Fibroblast of lung (primary cell): ENCODE data around the gene TMEM163.

Experiments used
- EZH2 ChIP-seq: IDR thresholded peaks from 2 replicates; pipeline ENCODE4 v1.5.1; 2012; ENCODE audit warnings: low read length, control low read depth, mild to moderate bottlenecking; ENCODE audit errors: missing control alignments
- TF ChIP-seq, protein P1 (sequence below), 2 donors: IDR thresholded peaks in 1 of 2; conservative IDR thresholded peaks in 1 of 2; 1 replicate in 1 of 2; 2 replicates in 1 of 2; pipeline ENCODE4 v1.5.1; 2011 to 2012; ENCODE audit warnings: low read length in 2 of 2, control low read depth in 1 of 2, inconsistent platforms in 1 of 2, low read depth in 1 of 2, mild to moderate bottlenecking in 1 of 2

DNA sequence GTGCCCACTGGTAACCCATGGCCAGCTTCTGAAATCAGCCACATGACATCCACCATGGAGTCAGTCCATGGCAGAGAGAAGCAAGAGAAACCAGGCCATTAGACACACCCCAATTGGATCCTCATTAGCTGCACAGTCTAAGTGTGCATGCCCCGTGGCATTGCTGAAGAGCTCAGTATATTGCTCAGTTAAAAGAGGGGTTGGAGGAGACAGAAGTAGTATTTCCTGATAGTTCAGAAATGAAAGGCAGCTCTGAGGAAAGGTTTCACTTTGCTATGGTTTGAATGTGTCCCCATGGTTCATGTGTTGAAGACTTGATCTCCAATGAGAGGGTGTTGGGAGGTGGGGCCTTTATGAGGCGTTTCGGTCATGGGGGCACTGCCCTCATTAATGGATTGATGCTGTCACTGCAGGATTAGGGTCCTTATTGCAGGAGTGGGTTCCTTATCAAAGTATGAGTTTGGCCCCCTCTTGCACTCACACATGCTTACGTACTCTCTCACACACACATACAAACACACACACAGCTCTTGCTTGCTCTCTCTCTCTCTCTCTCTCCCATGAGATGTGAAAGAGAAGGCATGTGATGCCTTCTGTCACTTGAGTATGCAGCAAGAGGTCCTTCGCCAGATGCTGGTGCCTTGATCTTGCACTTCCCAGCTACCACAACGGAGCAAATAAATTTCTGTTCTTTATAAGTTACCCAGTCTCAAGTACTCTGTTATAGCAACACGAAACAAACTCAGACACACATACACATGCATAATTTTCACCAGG lies 58.0 kb downstream of the TMEM163 start:
- TF ChIP-seq, protein P1, sequence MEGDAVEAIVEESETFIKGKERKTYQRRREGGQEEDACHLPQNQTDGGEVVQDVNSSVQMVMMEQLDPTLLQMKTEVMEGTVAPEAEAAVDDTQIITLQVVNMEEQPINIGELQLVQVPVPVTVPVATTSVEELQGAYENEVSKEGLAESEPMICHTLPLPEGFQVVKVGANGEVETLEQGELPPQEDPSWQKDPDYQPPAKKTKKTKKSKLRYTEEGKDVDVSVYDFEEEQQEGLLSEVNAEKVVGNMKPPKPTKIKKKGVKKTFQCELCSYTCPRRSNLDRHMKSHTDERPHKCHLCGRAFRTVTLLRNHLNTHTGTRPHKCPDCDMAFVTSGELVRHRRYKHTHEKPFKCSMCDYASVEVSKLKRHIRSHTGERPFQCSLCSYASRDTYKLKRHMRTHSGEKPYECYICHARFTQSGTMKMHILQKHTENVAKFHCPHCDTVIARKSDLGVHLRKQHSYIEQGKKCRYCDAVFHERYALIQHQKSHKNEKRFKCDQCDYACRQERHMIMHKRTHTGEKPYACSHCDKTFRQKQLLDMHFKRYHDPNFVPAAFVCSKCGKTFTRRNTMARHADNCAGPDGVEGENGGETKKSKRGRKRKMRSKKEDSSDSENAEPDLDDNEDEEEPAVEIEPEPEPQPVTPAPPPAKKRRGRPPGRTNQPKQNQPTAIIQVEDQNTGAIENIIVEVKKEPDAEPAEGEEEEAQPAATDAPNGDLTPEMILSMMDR (conservative IDR thresholded peaks at IDR 0.05 in 1 of 2, IDR thresholded peaks at IDR 0.05 in 1 of 2; ENCODE audit: low read depth in 1 of 2, low read length in 2 of 2), result no peak
- TF ChIP-seq EZH2, result no peak
